Liver (tissue), 9 donors: Measurements from ENCODE around the gene HEPACAM. TPM values are rescaled to one million over a fixed set of nuclear protein-coding genes. Genes with fewer than 3 reads are reported as not detected.

Experiments used
- DNase-seq: peaks from one replicate; pipeline ENCODE4 v3.0.0-alpha.2; 2017; ENCODE audit warnings: low spot score
- H3K27ac ChIP-seq, 2 donors: one replicate each; pipeline ENCODE4 v1.7.0; 2013; ENCODE audit warnings: inconsistent platforms in 2 of 2, low read length in 2 of 2, control low read depth in 1 of 2, low read depth in 1 of 2, mild to moderate bottlenecking in 1 of 2
- H3K27me3 ChIP-seq, 4 donors: one replicate each; pipeline versions ENCODE4 v1.6.1 to v1.7.0; 2013; ENCODE audit warnings: low read length in 3 of 4, inconsistent platforms in 1 of 4, mild to moderate bottlenecking in 1 of 4, moderate library complexity in 1 of 4; ENCODE audit not compliant: control insufficient read depth in 4 of 4, insufficient read depth in 4 of 4
- H3K36me3 ChIP-seq, 4 donors: one replicate each; pipeline versions ENCODE4 v1.6.1 to v1.7.0; 2013; ENCODE audit warnings: low read length in 3 of 4, mild to moderate bottlenecking in 3 of 4, low read depth in 1 of 4, moderate library complexity in 1 of 4; ENCODE audit not compliant: control insufficient read depth in 4 of 4, insufficient read depth in 3 of 4
- H3K4me1 ChIP-seq, 4 donors: one replicate each; pipeline versions ENCODE4 v1.6.1 to v1.7.0; 2013; ENCODE audit warnings: low read length in 3 of 4, mild to moderate bottlenecking in 3 of 4, moderate library complexity in 1 of 4; ENCODE audit not compliant: control insufficient read depth in 4 of 4, insufficient read depth in 4 of 4
- H3K4me3 ChIP-seq, 3 donors: one replicate each; pipeline versions ENCODE4 v1.6.1 to v1.7.0; 2013; ENCODE audit warnings: low read length in 3 of 3, control low read depth in 1 of 3, low read depth in 1 of 3, mild to moderate bottlenecking in 1 of 3
- H3K9ac ChIP-seq, 2 donors: one replicate each; pipeline ENCODE4 v1.7.0; 2013; ENCODE audit warnings: low read length in 2 of 2, mild to moderate bottlenecking in 2 of 2, moderate library complexity in 2 of 2, control low read depth in 1 of 2, low read depth in 1 of 2
- H3K9me3 ChIP-seq, 4 donors: one replicate each; pipeline versions ENCODE4 v1.6.1 to v1.7.0; 2013; ENCODE audit warnings: low read length in 3 of 4; ENCODE audit not compliant: control insufficient read depth in 4 of 4
- ATF3 ChIP-seq: IDR thresholded peaks from 2 replicates; pipeline ENCODE4 v1.6.1; 2016; ENCODE audit warnings: antibody characterized with exemption
- CTCF ChIP-seq: fragments of 150-350 bp; IDR thresholded peaks from 2 replicates; pipeline ENCODE4 v1.5.1; 2017; ENCODE audit warnings: improper control_type of control experiment, low read depth, low read length; ENCODE audit not compliant: missing input control
- EGR1 ChIP-seq, 2 donors: IDR thresholded peaks; 2 replicates each; pipeline ENCODE4 v1.6.1; 2016 to 2018; ENCODE audit warnings: antibody characterized with exemption in 2 of 2, low read depth in 2 of 2
- FOXA1 ChIP-seq: IDR thresholded peaks from 2 replicates; pipeline ENCODE4 v1.6.1; 2016; ENCODE audit warnings: antibody characterized with exemption
- FOXA2 ChIP-seq: IDR thresholded peaks from 2 replicates; pipeline ENCODE4 v1.6.1; 2016; ENCODE audit warnings: antibody characterized with exemption
- GABPA ChIP-seq, 2 donors: IDR thresholded peaks in 1 of 2; conservative IDR thresholded peaks in 1 of 2; 2 replicates each; pipeline ENCODE4 v1.6.1; 2016; ENCODE audit warnings: antibody characterized with exemption in 2 of 2, mild to moderate bottlenecking in 1 of 2, moderate library complexity in 1 of 2
- HNF4A ChIP-seq, 2 donors: conservative IDR thresholded peaks; 2 replicates each; pipeline ENCODE4 v1.6.1; 2016; ENCODE audit warnings: antibody characterized with exemption in 2 of 2, mild to moderate bottlenecking in 2 of 2
- HNF4G ChIP-seq: IDR thresholded peaks from 2 replicates; pipeline ENCODE4 v1.6.1; 2016; ENCODE audit warnings: antibody characterized with exemption
- JUND ChIP-seq, 2 donors: IDR thresholded peaks; 2 replicates each; pipeline ENCODE4 v1.6.1; 2016; ENCODE audit warnings: antibody characterized with exemption in 2 of 2
- MAX ChIP-seq: IDR thresholded peaks from 2 replicates; pipeline ENCODE4 v1.6.1; 2016; ENCODE audit warnings: antibody characterized with exemption
- NR2F2 ChIP-seq: IDR thresholded peaks from 2 replicates; pipeline ENCODE4 v1.6.1; 2016; ENCODE audit warnings: antibody characterized with exemption
- RAD21 ChIP-seq, 2 donors: IDR thresholded peaks; 2 replicates each; pipeline ENCODE4 v1.6.1; 2016; ENCODE audit warnings: antibody characterized with exemption in 2 of 2, mild to moderate bottlenecking in 2 of 2
- REST ChIP-seq: IDR thresholded peaks from 2 replicates; pipeline ENCODE4 v1.6.1; 2016; ENCODE audit warnings: antibody characterized with exemption, mild to moderate bottlenecking
- RXRA ChIP-seq, 2 donors: IDR thresholded peaks; 2 replicates each; pipeline ENCODE4 v1.6.1; 2017 to 2018; ENCODE audit warnings: antibody characterized with exemption in 2 of 2, mild to moderate bottlenecking in 1 of 2
- SP1 ChIP-seq: IDR thresholded peaks from 2 replicates; pipeline ENCODE4 v1.6.1; 2018; ENCODE audit warnings: antibody characterized with exemption, mild to moderate bottlenecking
- TAF1 ChIP-seq: conservative IDR thresholded peaks from 2 replicates; pipeline ENCODE4 v1.6.1; 2016; ENCODE audit warnings: antibody characterized with exemption, mild to moderate bottlenecking
- YY1 ChIP-seq: IDR thresholded peaks from 2 replicates; pipeline ENCODE4 v1.6.1; 2016; ENCODE audit warnings: antibody characterized with exemption, mild to moderate bottlenecking
- ZBTB33 ChIP-seq: IDR thresholded peaks from 2 replicates; pipeline ENCODE4 v1.6.1; 2016; ENCODE audit warnings: antibody characterized with exemption
- WGBS: extraction: QIAGEN DNeasy Blood & Tissue Kit; methylation state at CpG from one replicate; pipeline ENCODE4 v1.1.7; 2013; 5-methylcytosine and 5-hydroxymethylcytosine counted together
- polyA plus RNA-seq, 2 donors: library from polyadenylated mRNA; stranded (reverse) in 1 of 2; unstranded in 1 of 2; fragments of 200-250 nt in 1 of 2; fragments of >200 nt in 1 of 2; fragmentation: Nextera tagmentation in 1 of 2; extraction: Ambion mirVana in 1 of 2; gene quantifications; one replicate each; pipeline versions ENCODE4 v1.2.1 to v1.2.3, GENCODE V29; 2013 to 2015
- total RNA-seq, 2 donors: library from RNA; depleted of rRNA; stranded (reverse); fragments of >200 nt; gene quantifications; one replicate each; pipeline ENCODE4 v1.2.3, GENCODE V29; 2014
- donor health status: healthy.
- donor health status: healthy.
- donor health status: healthy.
- donor health status: healthy.
- donor health status: healthy.

HEPACAM gene
- total and polyA plus RNA-seq, 4 donors, result 0.79 to 7.1 (median 3.3) TPM; not detected in 1

GRCh38 chr11:124896071-124896750, 39.6 kb downstream of the HEPACAM start:
- peak overlapping the region in 1 of 2 donors; percentile 23 for H3K27ac ChIP-seq
- TF ChIP-seq REST, result no peak
- TF ChIP-seq EGR1 (IDR thresholded peaks at IDR 0.05; ENCODE audit: low read depth in 2 of 2), result no peak
- TF ChIP-seq CTCF, result no peak
- no peak for TF ChIP-seq YY1
- no peak for TF ChIP-seq RAD21 (IDR thresholded peaks at IDR 0.05)
- no peak for TF ChIP-seq NR2F2
- no peak for TF ChIP-seq FOXA2
- TF ChIP-seq GABPA (IDR thresholded peaks at IDR 0.05 in 1 of 2, conservative IDR thresholded peaks at IDR 0.05 in 1 of 2), result no peak
- TF ChIP-seq ATF3, result no peak
- TF ChIP-seq HNF4G, result no peak
- TF ChIP-seq JUND (IDR thresholded peaks at IDR 0.05), result no peak
- TF ChIP-seq MAX, result no peak
- TF ChIP-seq RXRA (IDR thresholded peaks at IDR 0.05), result no peak
- no peak for TF ChIP-seq ZBTB33
- TF ChIP-seq SP1, result no peak
- TF ChIP-seq FOXA1, result no peak
- no peak for TF ChIP-seq TAF1
- TF ChIP-seq HNF4A (conservative IDR thresholded peaks at IDR 0.05), result no peak
- peaks cover 0 to 9% (median 1%) of the 10 kb centered on the region in 4 donors for H3K4me1 ChIP-seq
- H3K36me3 ChIP-seq, result no peaks in the 10 kb centered on the region
- peak overlapping the region in 1 of 3 donors; percentile 14 for H3K4me3 ChIP-seq
- WGBS, result 84% methylated on average over 16 of the region's 16 CpGs
- no peak overlapping the region for H3K9ac ChIP-seq
- peaks cover 0 to 2% (median 0%) of the 10 kb centered on the region in 4 donors for H3K27me3 ChIP-seq
- no peaks in the 10 kb centered on the region for H3K9me3 ChIP-seq
- no peak for DNase-seq
